Parathyroid adenoma (tissue), 2 donors: ENCODE results near the gene MAGEA1.
"Not testable (repeated sequence)": the region's sequence is repeated elsewhere in the genome, so short reads cannot be mapped to it uniquely, and the experiment has no call there.

Source experiments
- H2AFZ ChIP-seq: fragments of 300-600 bp; sonication (generic); one replicate; pipeline ENCODE4 v1.7.0; 2017; ENCODE audit warnings: antibody characterized with exemption, mild to moderate bottlenecking
- H3K27ac ChIP-seq: fragments of 300-600 bp; sonication (generic); one replicate; pipeline ENCODE4 v1.7.0; 2017
- H3K27me3 ChIP-seq: fragments of 300-600 bp; sonication (generic); one replicate; pipeline ENCODE4 v1.7.0; 2017; ENCODE audit warnings: low read length; ENCODE audit not compliant: control insufficient read depth, insufficient read depth
- H3K36me3 ChIP-seq: fragments of 300-600 bp; sonication (generic); one replicate; pipeline ENCODE4 v1.7.0; 2017; ENCODE audit warnings: low read length; ENCODE audit not compliant: control insufficient read depth, insufficient read depth
- H3K4me1 ChIP-seq: fragments of 300-600 bp; sonication (generic); one replicate; pipeline ENCODE4 v1.7.0; 2017; ENCODE audit warnings: control low read depth
- H3K4me2 ChIP-seq: fragments of 300-600 bp; sonication (generic); one replicate; pipeline ENCODE4 v1.7.0; 2017; ENCODE audit warnings: low read length
- H3K4me3 ChIP-seq: fragments of 300-600 bp; sonication (generic); one replicate; pipeline ENCODE4 v1.7.0; 2017; ENCODE audit warnings: low read depth, low read length
- H3K79me2 ChIP-seq: fragments of 300-600 bp; sonication (generic); one replicate; pipeline ENCODE4 v1.7.0; 2017; ENCODE audit warnings: control low read depth
- H3K9ac ChIP-seq: fragments of 300-600 bp; sonication (generic); one replicate; pipeline ENCODE4 v1.7.0; 2017; ENCODE audit warnings: mild to moderate bottlenecking
- H3K9me3 ChIP-seq: fragments of 300-600 bp; sonication (generic); one replicate; pipeline ENCODE4 v1.7.0; 2017; ENCODE audit warnings: low read length; ENCODE audit not compliant: control insufficient read depth
- CTCF ChIP-seq: fragments of 300-600 bp; sonication (generic); IDR thresholded peaks from one replicate; pipeline ENCODE4 v1.7.0; 2017; ENCODE audit warnings: antibody characterized with exemption, mild to moderate bottlenecking
- donor health status: primary hyperparathyroidism.

Gene MAGEA1

GRCh38 chrX:153158319-153158718 is 20.8 kb upstream of the MAGEA1 start:
- Histone ChIP-seq H3K27ac (no peak overlapping the region), H3K4me2 (no peak overlapping the region), H3K4me1 (no peaks in the 10 kb centered on the region), H3K36me3 (no peaks in the 10 kb centered on the region), H3K27me3 (no peaks in the 10 kb centered on the region), H3K4me3 (no peak overlapping the region), H2AFZ (no peak overlapping the region), H3K79me2 (no peaks in the 10 kb centered on the region), H3K9me3 (no peaks in the 10 kb centered on the region), H3K9ac (no peak overlapping the region)
- no peak for TF ChIP-seq CTCF

GRCh38 chrX:153161952-153162351 is 17.1 kb upstream of the MAGEA1 start:
- Histone ChIP-seq H3K4me1 (no peaks in the 10 kb centered on the region), H3K9me3 (no peaks in the 10 kb centered on the region)
- no peak for TF ChIP-seq CTCF

GRCh38 chrX:153164733-153165132 is 14.4 kb upstream of the MAGEA1 start:
- Histone ChIP-seq H3K4me1 (no peaks in the 10 kb centered on the region), H3K4me3 (no peak overlapping the region), H3K79me2 (no peaks in the 10 kb centered on the region), H2AFZ (no peak overlapping the region), H3K27me3 (no peaks in the 10 kb centered on the region), H3K27ac (no peak overlapping the region), H3K9me3 (no peaks in the 10 kb centered on the region), H3K4me2 (no peak overlapping the region), H3K9ac (no peak overlapping the region), H3K36me3 (no peaks in the 10 kb centered on the region)
- TF ChIP-seq CTCF, result no peak

More at GRCh38 chrX:153161952-153162351, 17.1 kb upstream of the MAGEA1 start:
- Histone ChIP-seq H3K79me2 (no peaks in the 10 kb centered on the region), H3K9ac (no peak overlapping the region), H3K4me3 (no peak overlapping the region), H3K4me2 (no peak overlapping the region), H3K27ac (no peak overlapping the region), H3K36me3 (no peaks in the 10 kb centered on the region), H2AFZ (no peak overlapping the region), H3K27me3 (no peaks in the 10 kb centered on the region)

- not testable (repeated sequence) for H3K4me3 ChIP-seq, H3K4me1 ChIP-seq, H2AFZ ChIP-seq, H3K27me3 ChIP-seq, H3K36me3 ChIP-seq, H3K9me3 ChIP-seq, H3K27ac ChIP-seq, H3K4me2 ChIP-seq, H3K9ac ChIP-seq, H3K79me2 ChIP-seq
Measured at GRCh38 chrX:153168423-153168822, 10.7 kb upstream of the MAGEA1 start.

- H2AFZ ChIP-seq, result no peak overlapping the region
- H3K9me3 ChIP-seq, result no peaks in the 10 kb centered on the region
- no peak overlapping the region for H3K9ac ChIP-seq
- no peak overlapping the region for H3K4me3 ChIP-seq
- H3K4me2 ChIP-seq, result no peak overlapping the region
- TF ChIP-seq CTCF, result no peak
- H3K27me3 ChIP-seq, result no peaks in the 10 kb centered on the region
- H3K36me3 ChIP-seq, result no peaks in the 10 kb centered on the region
- H3K79me2 ChIP-seq, result no peaks in the 10 kb centered on the region
- H3K4me1 ChIP-seq, result no peaks in the 10 kb centered on the region
- no peak overlapping the region for H3K27ac ChIP-seq
Measured at GRCh38 chrX:153181822-153182221, 2.7 kb downstream of the MAGEA1 start.
